HG02884 (cell line): ENCODE data around the gene ICA1L.

Experiments used
- ATAC-seq: cut with Tn5 transposase; IDR thresholded peaks from one replicate; pipeline ENCODE4 v1.9.1; 2021; ENCODE audit warnings: mild to moderate bottlenecking, moderate library complexity; ENCODE audit not compliant: unreplicated experiment

Gene ICA1L

DNA sequence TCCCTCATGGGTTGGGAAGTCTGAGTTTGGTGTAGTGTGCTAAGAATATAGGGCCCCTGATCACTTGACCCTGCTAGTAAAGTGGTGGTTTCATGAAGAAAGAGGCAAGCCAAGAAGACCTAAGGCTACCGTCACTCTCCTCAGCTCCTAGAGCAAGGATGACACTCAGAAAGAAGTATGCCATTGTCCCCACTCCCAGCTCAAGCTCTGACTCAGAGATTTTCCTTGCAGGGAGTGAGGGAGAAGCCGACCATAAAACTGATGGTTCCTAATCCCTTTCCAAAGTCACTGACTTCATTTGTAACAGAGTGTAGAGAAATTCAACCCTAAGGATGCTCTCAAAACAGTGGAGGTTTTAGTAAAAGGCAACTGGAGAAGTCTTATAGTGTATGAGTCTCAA lies 80.9 kb downstream of the ICA1L start:
- ATAC-seq = no peak

DNA sequence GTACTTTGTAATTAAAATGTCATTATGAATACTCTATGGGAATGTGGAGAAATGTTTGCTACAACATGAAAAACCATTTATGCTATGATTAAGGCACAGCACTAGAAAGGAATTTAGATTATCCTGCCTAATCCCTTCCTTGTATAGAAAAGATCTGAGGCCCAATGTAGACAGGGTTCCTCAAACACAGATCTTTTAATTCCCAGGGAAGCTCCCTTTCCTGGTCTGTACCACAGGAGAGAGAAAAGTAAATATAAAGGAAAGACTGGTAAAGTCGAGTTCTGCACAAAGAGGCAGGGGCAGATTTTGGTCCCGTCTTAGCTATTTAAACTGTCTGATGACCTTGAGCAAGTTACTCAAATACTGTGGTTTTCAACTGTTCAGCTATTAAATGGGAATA lies 84.7 kb downstream of the ICA1L start:
- no peak for ATAC-seq

DNA sequence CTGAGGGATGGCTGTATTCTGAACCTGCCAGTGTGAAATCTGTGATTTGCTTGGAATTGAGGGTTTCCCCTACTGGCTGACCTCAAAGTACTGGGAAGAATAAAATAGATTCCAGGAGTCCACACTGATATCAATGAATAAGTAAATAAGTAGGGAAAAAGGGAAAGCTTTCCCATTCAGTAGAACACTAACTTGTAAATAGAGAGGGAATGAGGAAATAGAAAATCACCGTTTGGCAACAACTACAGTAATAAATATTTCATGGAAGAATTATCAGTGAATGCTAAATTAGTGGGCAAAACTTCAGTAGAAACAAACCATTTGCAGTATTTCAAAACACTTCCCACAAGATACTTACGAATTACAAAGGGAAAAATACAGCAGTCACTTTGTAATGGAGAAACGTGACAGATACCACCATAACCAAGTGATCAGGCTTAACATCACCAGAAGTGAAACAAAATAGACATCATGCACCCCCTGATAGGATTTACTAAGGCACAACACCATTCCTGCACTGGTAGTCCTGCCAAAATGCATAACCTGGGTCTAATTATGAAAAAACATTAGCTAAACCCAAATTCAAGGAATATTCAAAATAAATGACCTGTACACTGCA lies 88.5 kb downstream of the ICA1L start:
- no peak for ATAC-seq

DNA sequence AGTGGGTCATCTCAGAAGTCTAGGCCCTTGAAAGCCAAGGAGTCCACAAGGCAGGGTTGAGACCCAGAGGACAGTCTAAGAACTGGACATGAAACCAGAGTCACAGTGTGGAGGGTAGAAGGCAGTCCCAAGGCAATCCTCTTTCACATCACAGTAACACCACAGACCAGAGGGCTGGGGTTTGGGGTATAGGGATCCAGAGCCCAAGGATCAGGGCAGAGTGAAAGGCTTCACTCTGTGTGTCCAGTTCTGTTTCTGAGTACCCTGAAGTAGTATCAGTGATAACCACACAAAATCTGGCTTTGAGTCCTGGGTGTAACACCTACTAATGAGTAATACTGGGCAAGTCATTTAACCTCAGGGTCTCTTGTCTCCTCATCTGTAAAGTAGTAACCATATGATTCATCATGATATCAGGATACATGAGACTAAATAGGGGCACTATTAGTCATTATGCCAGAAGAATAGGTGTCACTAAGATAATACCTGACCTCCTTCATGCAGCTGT lies 91.0 kb downstream of the ICA1L start:
- ATAC-seq = peak; percentile 98

DNA sequence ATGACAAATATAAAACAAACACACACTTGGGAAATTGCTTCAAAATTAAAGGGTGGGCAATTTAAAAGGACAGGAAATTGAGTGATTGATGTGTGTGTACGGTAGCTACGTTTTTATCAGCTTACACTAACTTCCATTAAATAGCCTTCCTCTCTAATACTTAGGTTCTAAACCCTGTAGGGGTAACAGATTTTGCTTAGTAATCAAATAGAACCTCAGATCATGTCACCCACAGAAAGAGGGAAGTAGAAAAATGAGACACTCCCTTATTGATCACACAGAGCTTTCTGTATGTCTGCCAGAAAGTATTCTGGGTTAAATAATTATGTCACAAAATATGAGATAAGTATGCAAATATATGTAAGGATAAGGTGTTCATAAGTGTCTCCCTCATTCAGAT lies 93.3 kb downstream of the ICA1L start:
- no peak for ATAC-seq

DNA sequence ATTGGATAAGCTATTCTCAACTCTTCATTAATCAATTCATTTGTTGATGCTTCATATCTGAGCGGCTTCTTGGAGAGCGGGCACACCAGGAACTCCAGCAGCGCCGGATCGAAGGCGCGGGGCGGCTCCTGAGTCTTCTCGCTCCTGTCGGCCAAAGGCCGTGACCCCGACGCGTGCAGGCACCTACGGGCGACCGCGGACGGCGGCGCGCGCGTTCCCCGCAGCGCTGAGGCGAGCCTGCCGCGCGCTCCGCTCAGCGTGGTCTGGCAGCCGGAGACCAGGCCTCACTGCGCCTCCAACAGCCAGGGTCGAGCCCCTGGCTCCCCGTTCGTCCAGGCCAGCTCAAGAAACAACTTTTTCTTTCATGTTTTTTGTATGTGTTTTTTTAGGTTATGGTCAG lies 97.5 kb downstream of the ICA1L start:
- ATAC-seq = no peak

DNA sequence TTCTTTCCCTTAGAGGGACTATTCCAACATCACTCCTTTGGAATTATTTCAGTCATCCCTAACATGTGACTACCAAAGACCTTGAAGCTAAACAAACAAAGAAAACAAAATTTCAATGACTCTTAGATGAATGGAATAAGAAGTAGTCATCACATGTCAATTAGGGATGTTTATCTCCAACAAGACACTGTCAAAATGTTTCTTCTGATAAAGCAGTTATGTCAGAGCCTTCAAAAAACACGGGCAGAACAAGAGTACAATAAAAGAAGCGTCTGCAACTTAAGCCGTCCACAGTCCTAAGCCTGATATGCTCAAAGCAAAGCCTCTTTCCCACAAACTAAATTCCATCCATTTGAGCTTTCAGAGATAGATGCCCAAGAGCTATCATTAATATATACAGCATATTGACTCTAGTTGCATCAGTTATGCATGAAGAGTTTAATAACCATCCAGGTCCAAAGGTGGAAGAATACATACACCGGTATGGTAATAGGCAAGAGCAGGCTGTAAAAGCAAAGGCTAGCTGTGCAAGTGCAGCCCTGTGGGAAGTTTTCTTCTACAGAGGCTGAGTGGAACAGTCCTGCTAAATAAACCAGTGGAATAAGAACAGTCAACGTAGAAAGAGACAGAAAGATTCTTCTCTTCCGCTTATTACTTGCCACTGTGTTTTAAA lies 98.1 kb downstream of the ICA1L start:
- no peak for ATAC-seq

DNA sequence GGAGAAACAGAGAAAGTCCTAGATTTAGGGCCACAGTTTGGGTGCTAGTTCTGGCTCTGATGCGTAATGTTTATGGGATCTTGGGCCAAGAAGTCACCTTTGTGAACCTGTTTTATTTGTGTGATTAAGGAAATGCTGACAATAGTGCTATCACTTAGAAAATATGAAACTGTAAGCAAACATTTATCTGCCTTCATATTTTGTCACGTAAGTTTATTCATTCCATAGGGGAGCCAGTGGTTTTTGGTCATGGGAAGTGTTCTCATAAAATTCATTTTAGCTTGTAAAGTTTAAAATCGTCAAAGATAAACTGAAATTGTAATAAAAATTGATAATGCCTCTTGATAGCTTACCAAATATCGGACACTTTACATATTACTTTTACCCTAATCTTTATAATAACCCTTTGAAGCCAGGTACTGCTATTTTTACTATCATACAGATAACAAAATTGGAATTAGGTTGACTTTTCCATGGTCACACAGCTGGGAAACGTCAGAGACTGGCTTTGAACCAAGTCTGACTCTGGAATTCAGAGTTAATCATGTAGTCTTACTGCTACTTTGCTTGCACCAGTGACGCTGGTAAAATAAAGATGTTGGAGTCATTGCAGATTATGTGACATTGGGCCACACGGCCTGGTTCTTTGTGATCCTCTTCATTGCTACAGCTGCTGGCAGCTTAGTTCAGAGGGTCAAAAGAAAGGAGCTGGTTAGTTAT lies 99.7 kb downstream of the ICA1L start:
- ATAC-seq = no peak

DNA sequence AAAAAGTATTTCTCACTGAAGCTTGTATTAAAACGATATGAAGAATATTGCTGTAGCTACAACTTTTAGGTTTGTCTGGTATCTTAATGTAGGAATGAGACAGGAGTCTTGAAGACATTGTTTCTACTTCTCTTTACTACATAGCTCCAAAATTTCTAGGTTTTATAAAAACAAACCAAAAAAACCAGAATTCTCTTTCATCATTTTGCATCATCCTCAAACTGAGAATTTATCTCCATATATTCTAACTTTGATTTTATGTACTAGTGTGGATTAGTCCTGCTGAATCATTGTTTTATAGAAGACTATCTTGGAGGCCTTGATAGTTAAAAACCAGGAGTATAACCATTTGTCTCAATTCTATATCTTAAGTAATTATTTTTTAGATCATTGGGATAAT lies 100.2 kb downstream of the ICA1L start:
- no peak for ATAC-seq

DNA sequence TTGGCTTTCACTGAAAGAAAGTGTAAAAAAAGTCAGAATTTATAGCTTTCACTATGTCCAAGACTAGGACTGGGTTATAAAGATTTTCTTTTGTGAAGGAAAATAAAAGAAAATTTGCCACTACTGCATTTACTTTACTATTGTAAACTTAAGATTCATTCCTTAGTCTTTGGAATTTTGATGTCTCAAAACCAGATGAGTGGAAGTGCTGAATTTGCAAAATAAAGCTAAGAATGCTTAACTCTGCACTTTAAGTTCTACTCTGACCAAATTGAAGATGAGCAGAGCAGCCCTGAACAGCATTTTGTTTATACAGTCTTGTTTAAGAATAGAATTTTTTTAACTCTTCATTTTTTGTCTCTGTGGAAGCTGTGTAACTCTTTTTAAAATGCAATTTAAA lies 102.4 kb downstream of the ICA1L start:
- no peak for ATAC-seq

DNA sequence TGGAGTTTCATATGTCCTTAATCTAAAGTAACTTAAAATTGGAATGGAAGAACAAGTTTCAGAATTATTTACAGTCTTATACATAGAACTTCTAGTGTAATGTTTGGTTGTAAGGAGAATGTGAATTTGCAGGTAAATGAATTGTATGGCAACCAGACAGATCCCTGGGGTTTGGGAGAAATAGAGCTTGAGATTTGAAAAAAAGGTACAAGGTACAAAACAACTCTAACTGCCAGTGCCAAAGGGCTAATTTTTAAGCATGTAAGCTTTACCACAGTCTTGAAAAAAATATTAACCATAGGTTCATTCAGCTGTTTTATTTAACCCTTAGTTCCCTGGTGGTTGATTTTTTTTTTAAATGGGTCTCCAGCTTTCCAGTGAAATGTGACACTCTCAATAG lies 103.3 kb downstream of the ICA1L start:
- no peak for ATAC-seq

DNA sequence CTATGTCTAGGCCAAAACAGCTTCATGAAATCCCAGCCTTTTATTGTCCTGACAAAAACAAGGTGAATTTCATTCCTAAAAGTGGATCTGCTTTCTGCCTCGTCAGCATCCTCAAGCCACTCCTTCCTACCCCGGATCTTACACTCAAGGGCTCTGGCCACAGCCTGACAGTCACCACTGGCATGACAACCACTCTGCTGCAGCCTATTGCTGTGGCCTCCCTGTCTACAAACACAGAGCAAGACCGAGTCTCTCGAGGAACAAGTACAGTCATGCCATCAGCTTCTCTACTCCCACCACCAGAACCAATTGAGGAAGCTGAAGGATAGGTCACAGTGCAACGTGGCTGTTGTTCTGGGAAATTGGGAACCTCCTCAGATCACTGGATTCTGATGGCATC lies 106.1 kb downstream of the ICA1L start:
- no peak for ATAC-seq

DNA sequence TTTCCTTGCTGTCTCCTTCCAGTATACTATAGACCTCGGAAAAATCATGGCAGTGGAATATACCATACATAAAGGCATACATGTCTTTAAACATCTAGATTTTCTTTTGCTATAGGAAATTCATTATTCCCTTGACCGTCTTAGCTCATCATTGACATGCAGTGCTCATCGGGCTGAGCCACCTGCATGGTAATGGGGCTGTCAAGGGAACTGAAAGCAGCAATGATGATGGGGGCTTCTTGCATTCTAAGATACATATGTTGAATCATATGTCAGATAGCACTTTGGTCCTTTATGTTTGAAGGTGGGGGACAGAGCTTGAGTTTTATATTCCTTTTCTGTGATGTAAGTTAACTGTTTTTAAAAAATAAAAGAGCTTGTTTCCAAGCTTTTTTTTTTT lies 106.6 kb downstream of the ICA1L start:
- no peak for ATAC-seq

DNA sequence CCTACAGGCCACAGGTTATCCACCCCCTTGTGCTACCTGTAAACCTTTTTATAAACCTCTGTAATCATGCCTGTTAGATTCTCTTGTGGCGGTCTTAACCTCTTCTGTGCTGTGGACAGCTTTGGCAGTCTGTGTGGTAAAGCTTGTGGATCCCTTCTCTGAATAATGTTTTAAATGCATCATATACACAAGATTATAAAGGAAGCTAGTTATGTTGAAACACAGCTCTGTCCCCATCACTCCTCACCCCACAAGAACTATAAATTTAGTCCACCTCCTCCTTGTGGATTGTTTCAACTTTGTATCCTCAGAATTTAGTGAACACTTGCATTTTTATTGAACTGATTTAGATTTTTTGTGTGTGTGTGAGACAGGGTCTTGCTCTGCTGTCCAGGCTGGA lies 107.7 kb downstream of the ICA1L start:
- no peak for ATAC-seq

DNA sequence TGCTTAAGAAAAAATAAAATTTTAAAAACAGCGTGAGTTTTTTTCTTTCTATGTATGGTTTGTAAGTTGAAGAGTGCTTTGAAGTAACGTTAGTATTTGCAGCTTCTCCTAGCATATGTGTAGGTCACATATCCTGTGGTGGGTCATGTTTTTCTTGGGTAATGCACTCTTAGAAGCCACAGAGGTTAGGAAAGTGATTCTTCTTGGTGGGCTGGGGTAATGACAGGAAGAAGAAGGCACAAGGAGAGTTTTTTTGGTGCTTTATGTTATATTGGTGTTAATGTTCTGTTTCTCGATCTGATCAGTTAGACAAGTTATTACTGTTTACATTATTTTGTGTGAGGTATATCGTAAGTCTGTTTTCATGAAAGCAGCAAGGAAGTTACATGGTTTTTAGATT lies 109.0 kb downstream of the ICA1L start:
- no peak for ATAC-seq

DNA sequence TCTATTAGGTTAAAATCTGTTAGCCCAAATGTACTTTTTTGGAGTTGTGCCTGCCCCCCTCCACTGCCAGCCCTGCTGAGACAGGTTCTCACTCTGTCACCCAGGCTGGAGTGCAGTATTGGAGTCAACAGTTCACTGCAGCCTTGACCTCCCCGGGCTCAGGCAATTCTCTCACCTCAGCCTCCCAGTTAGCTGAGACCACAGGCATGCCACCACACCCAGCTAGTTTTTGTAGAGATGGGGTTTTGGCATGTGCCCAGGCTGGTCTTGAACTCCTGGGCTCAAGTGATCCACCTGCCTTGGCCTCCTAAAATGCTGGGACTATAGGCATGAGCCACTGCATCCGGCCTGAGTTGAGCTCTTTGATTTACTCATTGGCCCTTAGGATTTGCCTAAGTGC lies 110.7 kb downstream of the ICA1L start:
- no peak for ATAC-seq

DNA sequence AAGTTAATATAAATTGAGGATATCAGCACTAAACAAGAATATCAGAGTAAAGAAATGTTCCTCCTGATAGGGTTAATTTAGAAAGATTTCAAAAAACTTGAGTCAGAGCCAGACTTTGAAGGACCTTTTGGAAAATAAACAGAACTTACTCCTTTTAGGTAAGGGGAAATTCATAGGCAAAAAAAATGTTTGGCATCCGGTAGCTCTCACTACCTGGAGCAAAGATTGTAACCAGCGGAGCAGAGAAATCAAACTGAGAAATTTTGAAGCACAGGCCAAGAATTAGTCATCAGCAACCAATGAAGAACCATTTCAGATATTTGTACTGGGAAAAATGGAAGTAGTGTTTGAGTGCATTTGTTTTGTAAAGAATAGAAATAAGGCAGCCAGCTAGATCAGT lies 113.0 kb downstream of the ICA1L start:
- no peak for ATAC-seq

DNA sequence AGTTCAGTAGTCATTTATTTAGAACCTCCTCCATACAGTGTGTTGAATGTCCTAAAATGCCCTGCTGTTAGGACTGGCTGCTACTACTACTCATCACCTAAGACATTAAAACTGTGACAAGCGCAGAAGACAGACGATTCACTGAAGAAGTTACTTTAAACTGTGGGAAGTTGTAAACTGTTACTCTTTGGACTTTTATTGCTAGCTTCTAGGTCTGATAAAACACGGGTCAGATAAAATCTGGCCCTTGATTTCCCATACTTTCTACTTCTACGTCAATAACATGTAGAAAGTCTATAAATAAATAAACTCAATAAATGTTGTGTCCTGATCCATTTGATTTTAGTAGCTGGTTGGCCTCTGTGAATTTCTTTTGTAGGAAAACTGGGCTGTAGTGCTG lies 113.4 kb downstream of the ICA1L start:
- ATAC-seq = no peak

DNA sequence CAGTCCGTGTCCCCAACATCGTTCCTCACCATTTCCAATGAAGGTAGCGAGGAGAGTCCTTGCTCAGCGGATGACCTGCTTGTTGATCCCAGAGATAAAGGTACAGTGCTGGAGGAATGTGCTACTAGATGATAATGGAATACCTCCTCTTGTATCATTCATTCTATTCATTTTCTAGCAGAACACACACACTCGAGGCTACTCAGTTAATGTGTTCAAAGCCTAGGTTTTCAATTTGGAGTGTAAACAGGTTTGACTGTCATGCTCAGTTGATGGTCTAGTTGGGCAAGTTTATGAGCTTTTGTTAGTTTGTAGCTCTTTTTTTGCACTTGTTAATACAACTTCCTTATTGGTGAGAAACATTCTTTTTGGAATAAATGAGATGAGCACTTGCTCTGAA lies 114.2 kb downstream of the ICA1L start:
- ATAC-seq = no peak

DNA sequence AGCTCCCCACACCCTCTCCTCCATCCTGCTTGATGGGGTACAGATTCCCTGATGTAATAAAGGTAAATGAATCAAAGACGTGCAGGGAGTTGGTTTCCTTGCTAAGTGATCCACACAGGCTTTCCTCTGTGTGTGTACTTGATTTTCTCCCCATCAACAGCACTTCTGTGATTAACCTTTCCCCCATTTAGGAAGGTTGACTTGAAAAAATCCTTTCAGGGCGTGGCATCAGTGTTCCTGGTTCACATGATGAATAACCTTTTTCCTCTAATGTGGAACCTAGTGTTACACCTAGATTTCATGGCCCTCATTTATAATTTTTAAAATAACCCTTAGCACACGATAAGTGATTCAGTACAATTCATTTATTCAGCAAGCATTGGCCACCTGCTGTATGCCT lies 115.0 kb downstream of the ICA1L start:
- ATAC-seq = no peak

DNA sequence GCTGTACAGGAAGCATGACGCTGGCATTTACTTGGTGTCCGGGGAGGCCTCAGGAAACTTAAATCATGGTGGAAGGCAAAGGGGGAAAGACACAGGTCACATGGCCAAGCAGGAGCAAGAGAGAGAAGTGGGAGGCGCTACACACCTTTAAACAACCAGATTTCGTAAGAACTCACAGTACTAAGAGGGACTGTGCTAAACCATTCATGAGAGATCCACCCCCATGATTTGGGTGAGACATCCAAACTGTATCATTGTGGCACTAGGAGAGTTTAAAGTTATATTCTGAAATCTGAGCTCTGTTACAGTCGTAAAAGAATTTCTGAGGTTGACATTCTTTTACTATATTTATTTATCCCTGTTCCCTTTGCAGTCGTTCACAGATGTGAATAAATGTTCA lies 116.6 kb downstream of the ICA1L start:
- no peak for ATAC-seq

DNA sequence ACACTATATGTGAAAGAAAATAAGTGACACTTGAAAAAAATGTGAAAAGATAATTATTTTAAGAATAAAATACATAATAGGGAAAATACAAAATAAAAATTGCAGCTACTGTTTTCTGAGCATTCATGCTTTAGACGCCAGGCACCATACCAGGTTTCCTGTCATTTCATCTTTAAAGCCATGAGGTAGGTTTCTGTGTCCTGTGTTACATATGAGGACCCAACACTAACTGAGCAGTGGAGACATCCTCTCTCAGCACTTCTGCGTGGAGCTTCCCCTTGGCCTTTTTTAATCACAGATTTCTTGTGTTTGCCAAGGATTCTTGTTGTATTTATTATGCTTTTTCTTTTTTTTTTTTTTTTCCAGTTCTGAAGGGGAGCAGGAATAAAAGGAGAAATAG lies 119.5 kb downstream of the ICA1L start:
- ATAC-seq = no peak
